ENCODE measurements around the gene NUAK1. TPM values are rescaled to one million over a fixed set of nuclear protein-coding genes. Genes with fewer than 3 reads are reported as not detected.

NUAK1 gene
- total RNA-seq, 1 donor from 2014 or later, result 38.8 TPM

- no peak for DNase-seq
- intact Hi-C loops (cut with micrococcal nuclease), result loop anchor here (10.0 kb wide), 1 partner anchor 210 kb away; no protein-coding TSS in a partner anchor
- ATAC-seq, result no peak
These were observed 4.3 kb downstream of the NUAK1 start for GRCh38 chr12:106134294-106134949.

- no peak for ATAC-seq
- DNase-seq, result no peak
- intact Hi-C loops (cut with micrococcal nuclease), result loop anchor here (10.0 kb wide), 1 partner anchor 209 kb away; no protein-coding TSS in a partner anchor
These were observed 5.3 kb downstream of the NUAK1 start for GRCh38 chr12:106133136-106134087.

- no peak for ATAC-seq
- no peak for DNase-seq
- intact Hi-C loops (cut with micrococcal nuclease), result loop anchor here (10.0 kb wide), 1 partner anchor 208 kb away; no protein-coding TSS in a partner anchor
These were observed 6.3 kb downstream of the NUAK1 start for GRCh38 chr12:106132175-106133135.

GRCh38 chr12:106131676-106132075 lies 7.1 kb downstream of the NUAK1 start:
- DNase-seq (no peak), ATAC-seq (no peak)
- intact Hi-C loops (cut with micrococcal nuclease), result loop anchor here (10.0 kb wide), 1 partner anchor 207 kb away; no protein-coding TSS in a partner anchor

DNA sequence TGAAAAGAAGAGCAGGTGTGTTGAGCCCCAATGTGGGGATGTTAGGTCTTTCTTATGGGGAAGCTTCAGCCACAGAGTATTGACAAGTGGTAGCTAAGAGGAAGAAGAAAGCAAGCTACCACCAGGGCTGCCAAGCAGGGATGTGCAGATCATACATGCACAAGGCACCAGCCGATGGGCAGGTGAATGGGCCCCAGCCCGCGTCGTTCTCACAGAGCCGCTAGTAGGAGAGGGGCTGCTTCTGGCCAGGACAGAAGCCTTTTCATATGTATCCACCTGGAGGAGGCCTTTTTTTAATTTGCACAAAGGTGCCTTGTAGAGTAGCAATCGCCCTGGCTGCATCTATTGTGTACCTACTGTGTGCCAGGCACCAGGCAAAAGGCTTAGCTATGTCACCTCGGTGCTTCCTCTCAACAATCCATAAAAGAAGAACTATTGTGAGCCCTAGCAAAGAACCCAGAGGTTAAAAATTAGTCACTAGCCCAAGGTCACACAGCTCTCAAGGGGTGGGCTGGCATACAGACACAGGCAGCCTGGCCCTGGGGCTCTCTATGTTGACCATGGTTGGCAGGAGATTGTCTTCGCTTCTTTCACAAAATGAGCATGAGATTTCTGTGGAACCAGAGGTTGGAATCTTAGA lies 8.2 kb downstream of the NUAK1 start:
- ATAC-seq (peak; percentile 23), DNase-seq (no peak)
- intact Hi-C loops (cut with micrococcal nuclease), result loop anchor here (10.0 kb wide), 1 partner anchor 206 kb away; no protein-coding TSS in a partner anchor

DNA sequence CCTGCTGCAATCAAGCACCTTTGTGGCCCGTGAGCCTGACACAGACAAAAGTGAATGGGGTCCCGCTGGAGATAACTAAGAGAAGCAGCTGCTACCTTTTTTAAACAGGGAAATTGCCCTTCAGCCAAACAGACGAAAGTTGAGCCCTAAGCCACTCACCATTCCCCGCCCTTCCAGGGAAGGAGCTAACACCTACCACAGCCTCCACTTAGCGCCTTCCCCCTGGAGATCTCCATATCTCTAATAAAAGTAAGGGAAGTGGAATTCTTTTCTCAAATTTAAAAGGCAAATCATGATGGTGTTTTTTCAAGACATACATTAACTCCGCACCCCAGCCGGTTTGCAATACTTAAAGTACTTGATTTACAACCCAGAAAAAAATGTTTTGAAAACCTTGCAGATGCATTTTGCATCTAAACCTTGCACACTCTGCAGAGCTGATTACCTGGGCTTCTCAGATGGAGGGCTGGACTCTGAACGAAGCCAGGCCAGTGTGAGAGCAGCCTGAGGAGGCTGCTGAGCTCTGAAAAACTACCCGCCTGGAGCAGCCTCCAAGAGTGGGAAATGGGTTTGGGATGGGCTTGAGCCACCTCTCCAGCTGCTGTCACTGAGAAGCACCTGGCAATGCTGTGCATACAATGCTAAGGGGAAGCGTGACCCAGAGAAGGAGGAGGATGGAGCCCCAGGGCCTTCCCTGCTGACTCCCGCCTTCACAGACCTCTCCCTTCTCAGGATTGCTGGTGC lies 10.0 kb downstream of the NUAK1 start:
- ATAC-seq (no peak), DNase-seq (no peak)
- intact Hi-C loops (cut with micrococcal nuclease), result no loop called here

- DNase-seq, result no peak
- intact Hi-C loops (cut with micrococcal nuclease), result no loop called here
- ATAC-seq, result no peak
These were observed 11.2 kb downstream of the NUAK1 start for GRCh38 chr12:106127338-106128126.

- ATAC-seq (no peak), DNase-seq (no peak)
- intact Hi-C loops (cut with micrococcal nuclease), result no loop called here
These were observed 12.1 kb downstream of the NUAK1 start for GRCh38 chr12:106126441-106127337.

GRCh38 chr12:106125351-106126095 lies 13.2 kb downstream of the NUAK1 start:
- no peak for ATAC-seq
- no peak for DNase-seq
- intact Hi-C loops (cut with micrococcal nuclease), result no loop called here

GRCh38 chr12:106123551-106124081 lies 15.1 kb downstream of the NUAK1 start:
- DNase-seq (peak; percentile 79), ATAC-seq (peak; percentile 88)
- intact Hi-C loops (cut with micrococcal nuclease), result no loop called here

DNA sequence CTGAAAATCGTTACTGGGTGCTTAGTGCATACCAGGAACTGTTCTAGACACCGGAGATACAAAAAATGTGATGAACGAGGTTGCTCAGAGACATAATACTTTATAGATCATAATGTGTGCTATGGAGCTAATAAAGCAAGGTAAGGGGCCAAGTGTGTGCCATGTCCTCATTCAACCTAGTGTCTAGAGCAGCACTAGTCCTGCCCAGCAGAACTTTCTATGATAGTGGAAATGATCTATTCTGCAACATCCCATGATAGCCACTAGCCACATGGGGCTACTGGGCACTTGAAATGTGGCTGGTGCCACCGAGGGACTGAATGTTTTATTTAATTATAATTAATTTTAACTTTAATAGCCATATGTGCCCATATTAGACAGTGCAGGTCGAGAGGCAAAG lies 15.6 kb downstream of the NUAK1 start:
- DNase-seq (no peak), ATAC-seq (peak; percentile 15)
- intact Hi-C loops (cut with micrococcal nuclease), result no loop called here

DNA sequence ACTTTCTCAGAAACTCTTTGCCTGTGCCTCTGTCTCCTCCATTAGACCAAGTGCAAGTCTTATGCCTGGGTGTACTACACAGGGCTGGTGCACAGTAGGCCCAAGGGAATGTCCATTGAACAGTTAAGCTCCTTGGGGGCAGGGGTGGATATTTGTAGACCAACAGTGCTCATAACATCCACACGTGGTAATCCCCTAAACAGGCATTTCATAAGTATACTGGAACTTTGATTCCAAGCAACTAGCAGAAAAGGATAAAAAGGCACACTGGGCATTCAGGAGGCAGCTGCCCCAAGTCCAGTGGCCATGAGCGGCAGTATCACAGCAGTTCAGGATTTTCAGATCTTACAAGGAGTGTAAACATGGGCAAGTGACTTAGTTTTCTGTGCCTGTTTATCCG lies 16.8 kb downstream of the NUAK1 start:
- ATAC-seq, result no peak
- no peak for DNase-seq
- intact Hi-C loops (cut with micrococcal nuclease), result no loop called here

DNA sequence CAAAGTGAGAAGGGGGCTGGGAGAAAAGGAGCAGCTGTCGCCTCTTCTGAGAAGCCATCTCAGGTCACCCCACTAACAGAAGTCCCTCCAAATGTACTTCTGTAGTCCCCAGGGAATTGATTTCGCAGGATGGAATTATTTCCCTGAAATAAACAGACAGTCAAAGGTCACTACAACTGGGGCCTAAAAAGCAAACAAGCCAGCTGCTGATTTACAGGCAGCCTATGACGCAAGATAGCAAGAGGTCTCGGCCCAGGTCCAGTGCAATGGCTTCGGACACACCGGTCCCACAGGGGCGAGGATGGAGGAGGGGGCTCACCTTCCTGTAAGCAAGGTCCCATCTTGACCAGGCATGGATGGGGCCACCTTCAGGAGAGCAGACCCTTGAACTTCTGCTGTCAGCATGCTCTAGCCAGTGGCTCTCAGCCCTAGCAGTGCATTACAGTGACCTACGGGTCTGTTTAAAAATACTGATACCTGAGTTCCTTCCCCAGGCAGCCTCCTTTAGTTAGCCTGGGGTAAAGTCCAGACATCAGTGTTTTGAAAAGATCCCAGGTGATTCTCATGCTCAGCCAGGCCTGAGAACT lies 18.1 kb downstream of the NUAK1 start:
- peak; percentile 69 for DNase-seq
- intact Hi-C loops (cut with micrococcal nuclease), result no loop called here
- peak; percentile 39 for ATAC-seq

DNA sequence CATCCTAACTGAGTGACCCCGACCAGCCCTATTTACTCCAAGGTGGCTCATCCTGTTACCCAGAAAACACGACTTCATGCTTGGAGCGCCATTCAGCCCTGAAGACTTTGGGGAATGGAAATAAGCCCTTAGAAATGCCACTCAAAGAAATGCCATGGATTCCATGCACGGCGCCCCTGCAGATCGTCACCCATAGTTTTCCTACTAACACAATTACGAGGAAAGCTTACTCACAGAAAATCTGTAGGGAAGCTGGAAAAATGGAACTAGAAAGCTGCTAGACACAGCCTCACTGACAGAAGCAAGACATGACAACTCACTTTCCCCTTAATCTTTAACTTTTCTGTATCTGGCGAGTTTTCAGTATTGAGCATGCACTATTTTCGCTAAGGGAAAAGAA lies 19.5 kb downstream of the NUAK1 start:
- ATAC-seq, result no peak
- intact Hi-C loops (cut with micrococcal nuclease), result no loop called here
- DNase-seq, result no peak

All from left ventricle myocardium superior (tissue), 1 donor.